ENCODE measurements around the gene SPG7. TPM values are rescaled to one million over a fixed set of nuclear protein-coding genes. Genes with fewer than 3 reads are reported as not detected.
"Not testable (repeated sequence)": the region's sequence is repeated elsewhere in the genome, so short reads cannot be mapped to it uniquely, and the experiment has no call there.

Gene SPG7
- total RNA-seq, 1 experiment from 2014 or later = 141 TPM

DNA sequence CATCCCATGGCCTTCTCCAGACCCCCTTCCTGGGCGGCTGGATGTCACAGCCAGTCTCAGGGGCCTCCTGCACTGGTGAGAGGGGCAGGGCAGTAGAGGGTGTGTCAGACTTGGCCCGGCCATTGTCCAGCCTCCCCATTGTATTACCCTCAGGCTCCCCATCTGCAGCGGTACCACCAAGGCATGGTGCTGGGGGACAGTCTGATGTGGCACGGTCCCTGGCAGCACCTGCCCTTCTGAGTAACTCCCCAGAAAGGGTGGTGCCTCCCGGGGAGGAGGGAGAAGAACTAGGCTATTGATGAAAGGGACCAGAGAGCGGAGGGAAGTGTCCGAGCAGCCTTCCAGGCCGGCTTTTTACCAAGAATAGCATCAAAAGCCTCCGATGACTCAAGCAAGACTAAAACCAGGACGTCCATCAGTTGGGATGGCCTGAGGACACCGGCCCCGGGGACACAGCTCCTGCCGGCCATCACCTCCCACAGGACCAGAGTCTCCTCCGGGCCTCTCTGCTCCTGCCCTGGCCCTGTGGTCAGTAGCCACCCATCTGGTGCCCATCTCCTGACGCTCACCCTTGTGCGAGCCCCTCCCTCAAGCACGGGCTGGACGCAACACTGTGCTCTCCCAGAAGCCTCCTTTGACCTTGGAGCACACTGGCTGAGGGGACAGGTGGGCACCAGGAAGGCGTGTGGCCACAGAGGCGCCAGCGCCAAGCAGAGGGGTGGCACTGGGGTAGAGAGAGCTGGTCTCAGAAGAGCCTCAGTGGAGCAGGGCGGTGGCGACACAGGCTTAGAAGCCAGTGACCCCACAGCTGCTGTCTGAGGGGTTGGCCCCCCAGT, 61.5 kb downstream of the SPG7 start (continued):
- TF ChIP-seq ZNF671 (CRISPR knock-in tag; IDR thresholded peaks at IDR 0.05) (no peak), ZNF396 (CRISPR knock-in tag; IDR thresholded peaks at IDR 0.05; ENCODE audit: borderline replicate concordance) (no peak), ZNF263 (CRISPR knock-in tag; IDR thresholded peaks at IDR 0.05; ENCODE audit: low read depth) (no peak)
- TF ChIP-seq, protein P1, sequence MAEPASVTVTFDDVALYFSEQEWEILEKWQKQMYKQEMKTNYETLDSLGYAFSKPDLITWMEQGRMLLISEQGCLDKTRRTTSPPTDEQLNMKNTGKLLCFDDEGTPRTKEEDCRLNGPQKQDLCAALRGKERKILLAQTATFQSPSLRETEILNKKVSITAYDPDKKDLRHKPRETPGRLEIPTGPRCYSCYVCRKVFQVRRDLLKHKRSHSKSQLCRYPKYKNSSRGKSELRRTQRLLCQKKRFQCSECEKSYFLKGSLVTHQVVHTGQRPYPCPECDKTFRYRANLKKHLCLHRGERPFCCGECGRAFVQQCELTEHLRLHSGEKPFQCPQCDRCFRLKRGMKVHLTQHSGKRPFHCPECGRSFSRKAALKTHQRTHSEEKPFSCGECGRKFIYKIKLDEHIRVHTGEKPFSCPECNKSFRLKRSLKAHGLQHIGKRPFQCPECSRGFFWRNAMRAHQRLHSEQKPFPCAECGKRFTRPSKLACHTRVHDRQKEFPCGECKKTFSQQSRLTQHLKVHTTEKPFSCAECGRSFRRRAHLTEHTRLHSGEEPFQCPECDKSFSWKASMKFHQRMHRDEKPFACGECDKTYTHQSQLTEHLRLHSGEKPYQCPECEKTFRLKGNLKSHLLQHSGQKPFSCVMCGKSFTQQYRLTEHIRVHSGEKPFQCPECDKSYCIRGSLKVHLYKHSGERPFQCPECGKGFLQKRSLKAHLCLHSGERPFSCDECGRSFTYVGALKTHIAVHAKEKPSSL (CRISPR knock-in tag; conservative IDR thresholded peaks at IDR 0.05) = no peak

DNA sequence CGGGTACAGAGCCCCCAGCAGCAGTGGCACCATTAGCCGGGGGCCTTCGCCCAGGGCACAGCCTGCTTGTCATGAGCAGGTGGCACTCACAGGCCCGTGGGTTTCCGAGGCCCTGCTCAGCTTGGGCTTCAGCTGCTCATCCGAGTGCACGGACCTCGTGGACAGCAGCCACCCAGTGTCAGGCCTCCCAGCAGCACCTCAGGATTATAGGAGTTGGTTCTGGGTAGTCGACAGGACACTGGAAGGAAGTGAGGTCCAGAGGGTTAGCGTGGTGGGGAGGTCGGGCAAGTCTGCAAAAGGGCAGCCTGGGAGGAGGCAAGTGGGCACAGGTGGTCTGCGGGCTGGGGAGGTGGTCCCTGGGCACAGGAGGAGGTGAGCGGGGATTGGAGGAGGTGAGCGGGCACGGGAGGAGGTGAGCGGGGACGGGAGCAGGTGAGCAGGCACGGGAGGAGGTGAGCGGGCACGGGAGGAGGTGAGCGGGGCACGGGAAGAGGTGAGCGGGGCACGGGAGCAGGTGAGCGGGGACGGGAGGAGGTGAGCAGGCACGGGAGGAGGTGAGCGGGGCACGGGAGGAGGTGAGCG, 62.2 kb downstream of the SPG7 start:
- Mint-ChIP-seq H3K4me3 (no peak overlapping the region), H3K9me3 (no peaks in the 10 kb centered on the region), H3K27me3 (ENCODE audit: low read depth) (peaks cover 3% of the 10 kb centered on the region), H3K4me1 (peaks cover 21% of the 10 kb centered on the region), H3K36me3 (no peaks in the 10 kb centered on the region; the same call in 1 of the 2 replicates), H3K27ac (no peak overlapping the region)
- CTCF ChIA-PET = no interaction called here
- POLR2A ChIA-PET = no interaction called here
- ATAC-seq = no peak
- TF ChIP-seq, protein P2, sequence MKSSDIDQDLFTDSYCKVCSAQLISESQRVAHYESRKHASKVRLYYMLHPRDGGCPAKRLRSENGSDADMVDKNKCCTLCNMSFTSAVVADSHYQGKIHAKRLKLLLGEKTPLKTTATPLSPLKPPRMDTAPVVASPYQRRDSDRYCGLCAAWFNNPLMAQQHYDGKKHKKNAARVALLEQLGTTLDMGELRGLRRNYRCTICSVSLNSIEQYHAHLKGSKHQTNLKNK (CRISPR knock-in tag; IDR thresholded peaks at IDR 0.05) = no peak
- TF ChIP-seq, protein P3, sequence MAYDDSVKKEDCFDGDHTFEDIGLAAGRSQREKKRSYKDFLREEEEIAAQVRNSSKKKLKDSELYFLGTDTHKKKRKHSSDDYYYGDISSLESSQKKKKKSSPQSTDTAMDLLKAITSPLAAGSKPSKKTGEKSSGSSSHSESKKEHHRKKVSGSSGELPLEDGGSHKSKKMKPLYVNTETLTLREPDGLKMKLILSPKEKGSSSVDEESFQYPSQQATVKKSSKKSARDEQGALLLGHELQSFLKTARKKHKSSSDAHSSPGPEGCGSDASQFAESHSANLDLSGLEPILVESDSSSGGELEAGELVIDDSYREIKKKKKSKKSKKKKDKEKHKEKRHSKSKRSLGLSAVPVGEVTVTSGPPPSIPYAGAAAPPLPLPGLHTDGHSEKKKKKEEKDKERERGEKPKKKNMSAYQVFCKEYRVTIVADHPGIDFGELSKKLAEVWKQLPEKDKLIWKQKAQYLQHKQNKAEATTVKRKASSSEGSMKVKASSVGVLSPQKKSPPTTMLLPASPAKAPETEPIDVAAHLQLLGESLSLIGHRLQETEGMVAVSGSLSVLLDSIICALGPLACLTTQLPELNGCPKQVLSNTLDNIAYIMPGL (CRISPR knock-in tag; IDR thresholded peaks at IDR 0.05) = no peak
- TF ChIP-seq, protein P4, sequence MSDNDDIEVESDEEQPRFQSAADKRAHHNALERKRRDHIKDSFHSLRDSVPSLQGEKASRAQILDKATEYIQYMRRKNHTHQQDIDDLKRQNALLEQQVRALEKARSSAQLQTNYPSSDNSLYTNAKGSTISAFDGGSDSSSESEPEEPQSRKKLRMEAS (CRISPR knock-in tag; IDR thresholded peaks at IDR 0.05) = no peak
- no peak for TF ChIP-seq ESRRA (CRISPR knock-in tag; IDR thresholded peaks at IDR 0.05; ENCODE audit: borderline replicate concordance)
- no peak for TF ChIP-seq NFYB (CRISPR knock-in tag; conservative IDR thresholded peaks at IDR 0.05; ENCODE audit: low read depth)
- TF ChIP-seq CREB1 (CRISPR knock-in tag; IDR thresholded peaks at IDR 0.05) = no peak
- TF ChIP-seq, protein P5, sequence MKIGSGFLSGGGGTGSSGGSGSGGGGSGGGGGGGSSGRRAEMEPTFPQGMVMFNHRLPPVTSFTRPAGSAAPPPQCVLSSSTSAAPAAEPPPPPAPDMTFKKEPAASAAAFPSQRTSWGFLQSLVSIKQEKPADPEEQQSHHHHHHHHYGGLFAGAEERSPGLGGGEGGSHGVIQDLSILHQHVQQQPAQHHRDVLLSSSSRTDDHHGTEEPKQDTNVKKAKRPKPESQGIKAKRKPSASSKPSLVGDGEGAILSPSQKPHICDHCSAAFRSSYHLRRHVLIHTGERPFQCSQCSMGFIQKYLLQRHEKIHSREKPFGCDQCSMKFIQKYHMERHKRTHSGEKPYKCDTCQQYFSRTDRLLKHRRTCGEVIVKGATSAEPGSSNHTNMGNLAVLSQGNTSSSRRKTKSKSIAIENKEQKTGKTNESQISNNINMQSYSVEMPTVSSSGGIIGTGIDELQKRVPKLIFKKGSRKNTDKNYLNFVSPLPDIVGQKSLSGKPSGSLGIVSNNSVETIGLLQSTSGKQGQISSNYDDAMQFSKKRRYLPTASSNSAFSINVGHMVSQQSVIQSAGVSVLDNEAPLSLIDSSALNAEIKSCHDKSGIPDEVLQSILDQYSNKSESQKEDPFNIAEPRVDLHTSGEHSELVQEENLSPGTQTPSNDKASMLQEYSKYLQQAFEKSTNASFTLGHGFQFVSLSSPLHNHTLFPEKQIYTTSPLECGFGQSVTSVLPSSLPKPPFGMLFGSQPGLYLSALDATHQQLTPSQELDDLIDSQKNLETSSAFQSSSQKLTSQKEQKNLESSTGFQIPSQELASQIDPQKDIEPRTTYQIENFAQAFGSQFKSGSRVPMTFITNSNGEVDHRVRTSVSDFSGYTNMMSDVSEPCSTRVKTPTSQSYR (CRISPR knock-in tag; IDR thresholded peaks at IDR 0.05) = no peak
- TF ChIP-seq, protein P6, sequence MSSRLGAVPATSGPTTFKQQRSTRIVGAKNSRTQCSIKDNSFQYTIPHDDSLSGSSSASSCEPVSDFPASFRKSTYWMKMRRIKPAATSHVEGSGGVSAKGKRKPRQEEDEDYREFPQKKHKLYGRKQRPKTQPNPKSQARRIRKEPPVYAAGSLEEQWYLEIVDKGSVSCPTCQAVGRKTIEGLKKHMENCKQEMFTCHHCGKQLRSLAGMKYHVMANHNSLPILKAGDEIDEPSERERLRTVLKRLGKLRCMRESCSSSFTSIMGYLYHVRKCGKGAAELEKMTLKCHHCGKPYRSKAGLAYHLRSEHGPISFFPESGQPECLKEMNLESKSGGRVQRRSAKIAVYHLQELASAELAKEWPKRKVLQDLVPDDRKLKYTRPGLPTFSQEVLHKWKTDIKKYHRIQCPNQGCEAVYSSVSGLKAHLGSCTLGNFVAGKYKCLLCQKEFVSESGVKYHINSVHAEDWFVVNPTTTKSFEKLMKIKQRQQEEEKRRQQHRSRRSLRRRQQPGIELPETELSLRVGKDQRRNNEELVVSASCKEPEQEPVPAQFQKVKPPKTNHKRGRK (CRISPR knock-in tag; IDR thresholded peaks at IDR 0.05; ENCODE audit: borderline replicate concordance) = no peak
- TF ChIP-seq, protein P7, sequence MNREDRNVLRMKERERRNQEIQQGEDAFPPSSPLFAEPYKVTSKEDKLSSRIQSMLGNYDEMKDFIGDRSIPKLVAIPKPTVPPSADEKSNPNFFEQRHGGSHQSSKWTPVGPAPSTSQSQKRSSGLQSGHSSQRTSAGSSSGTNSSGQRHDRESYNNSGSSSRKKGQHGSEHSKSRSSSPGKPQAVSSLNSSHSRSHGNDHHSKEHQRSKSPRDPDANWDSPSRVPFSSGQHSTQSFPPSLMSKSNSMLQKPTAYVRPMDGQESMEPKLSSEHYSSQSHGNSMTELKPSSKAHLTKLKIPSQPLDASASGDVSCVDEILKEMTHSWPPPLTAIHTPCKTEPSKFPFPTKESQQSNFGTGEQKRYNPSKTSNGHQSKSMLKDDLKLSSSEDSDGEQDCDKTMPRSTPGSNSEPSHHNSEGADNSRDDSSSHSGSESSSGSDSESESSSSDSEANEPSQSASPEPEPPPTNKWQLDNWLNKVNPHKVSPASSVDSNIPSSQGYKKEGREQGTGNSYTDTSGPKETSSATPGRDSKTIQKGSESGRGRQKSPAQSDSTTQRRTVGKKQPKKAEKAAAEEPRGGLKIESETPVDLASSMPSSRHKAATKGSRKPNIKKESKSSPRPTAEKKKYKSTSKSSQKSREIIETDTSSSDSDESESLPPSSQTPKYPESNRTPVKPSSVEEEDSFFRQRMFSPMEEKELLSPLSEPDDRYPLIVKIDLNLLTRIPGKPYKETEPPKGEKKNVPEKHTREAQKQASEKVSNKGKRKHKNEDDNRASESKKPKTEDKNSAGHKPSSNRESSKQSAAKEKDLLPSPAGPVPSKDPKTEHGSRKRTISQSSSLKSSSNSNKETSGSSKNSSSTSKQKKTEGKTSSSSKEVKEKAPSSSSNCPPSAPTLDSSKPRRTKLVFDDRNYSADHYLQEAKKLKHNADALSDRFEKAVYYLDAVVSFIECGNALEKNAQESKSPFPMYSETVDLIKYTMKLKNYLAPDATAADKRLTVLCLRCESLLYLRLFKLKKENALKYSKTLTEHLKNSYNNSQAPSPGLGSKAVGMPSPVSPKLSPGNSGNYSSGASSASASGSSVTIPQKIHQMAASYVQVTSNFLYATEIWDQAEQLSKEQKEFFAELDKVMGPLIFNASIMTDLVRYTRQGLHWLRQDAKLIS (CRISPR knock-in tag; IDR thresholded peaks at IDR 0.05; ENCODE audit: borderline replicate concordance) = no peak
- TF ChIP-seq, protein P8, sequence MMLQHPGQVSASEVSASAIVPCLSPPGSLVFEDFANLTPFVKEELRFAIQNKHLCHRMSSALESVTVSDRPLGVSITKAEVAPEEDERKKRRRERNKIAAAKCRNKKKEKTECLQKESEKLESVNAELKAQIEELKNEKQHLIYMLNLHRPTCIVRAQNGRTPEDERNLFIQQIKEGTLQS (CRISPR knock-in tag; conservative IDR thresholded peaks at IDR 0.05) = no peak
- no peak for DNase-seq (ENCODE audit: low spot score)

DNA sequence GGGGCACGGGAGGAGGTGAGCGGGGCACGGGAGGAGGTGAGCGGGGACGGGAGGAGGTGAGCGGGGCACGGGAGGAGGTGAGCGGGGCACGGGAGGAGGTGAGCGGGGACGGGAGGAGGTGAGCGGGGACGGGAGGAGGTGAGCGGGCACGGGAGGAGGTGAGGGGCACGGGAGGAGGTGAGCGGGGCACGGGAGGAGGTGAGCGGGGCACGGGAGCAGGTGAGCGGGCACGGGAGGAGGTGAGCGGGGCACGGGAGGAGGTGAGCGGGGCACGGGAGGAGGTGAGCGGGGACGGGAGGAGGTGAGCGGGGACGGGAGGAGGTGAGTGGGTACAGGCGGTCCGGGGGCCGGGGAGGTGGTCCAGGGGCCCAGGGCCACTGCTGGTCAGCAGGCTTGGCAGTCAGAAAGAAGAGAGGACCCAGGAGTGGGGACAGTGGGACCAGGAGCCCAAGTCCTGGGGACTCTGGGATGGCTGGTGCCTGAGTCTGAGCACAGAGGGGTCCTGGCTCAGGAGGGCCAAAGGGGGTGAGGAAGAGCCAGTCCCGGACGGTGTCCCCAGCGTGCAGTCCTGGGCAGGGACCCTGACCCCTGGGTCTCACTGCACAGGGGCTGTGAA, 62.9 kb downstream of the SPG7 start:
- H3K4me3 Mint-ChIP-seq; ATAC-seq; H3K9me3 Mint-ChIP-seq; H3K36me3 Mint-ChIP-seq; H3K27me3 Mint-ChIP-seq (ENCODE audit: low read depth); H3K27ac Mint-ChIP-seq; DNase-seq (ENCODE audit: low spot score); POLR2A ChIA-PET: not testable (repeated sequence)
- peaks cover 14% of the 10 kb centered on the region for H3K4me1 Mint-ChIP-seq
- CTCF ChIA-PET = interaction anchor here (1.4 kb wide), 2 partner anchors 14 to 29 kb away, joined by 3 to 4 read pairs; no protein-coding TSS in a partner anchor

Measured in WTC11 (cell line).